ENCODE measurements around the gene CDH23.

The CDH23 gene

DNA sequence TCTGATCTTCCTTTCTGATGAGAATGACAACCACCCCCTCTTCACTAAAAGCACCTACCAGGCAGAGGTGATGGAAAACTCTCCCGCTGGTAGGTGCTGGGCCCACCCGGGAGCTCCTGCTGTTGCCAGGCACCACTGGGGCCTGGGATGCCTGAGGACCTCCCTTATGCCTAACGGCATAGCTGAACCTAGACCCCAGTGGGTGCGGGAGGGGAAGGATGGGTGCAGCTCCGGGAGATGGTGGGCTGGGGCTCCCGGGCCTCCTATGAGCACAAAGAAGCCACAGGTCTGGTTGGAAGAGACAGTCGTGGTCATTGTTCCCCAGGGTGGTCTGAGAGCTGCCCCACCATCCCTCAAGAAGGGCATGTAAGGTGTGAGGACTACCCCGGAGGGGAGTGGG is 392.2 kb downstream of the CDH23 start:
- TF ChIP-seq, protein P1, sequence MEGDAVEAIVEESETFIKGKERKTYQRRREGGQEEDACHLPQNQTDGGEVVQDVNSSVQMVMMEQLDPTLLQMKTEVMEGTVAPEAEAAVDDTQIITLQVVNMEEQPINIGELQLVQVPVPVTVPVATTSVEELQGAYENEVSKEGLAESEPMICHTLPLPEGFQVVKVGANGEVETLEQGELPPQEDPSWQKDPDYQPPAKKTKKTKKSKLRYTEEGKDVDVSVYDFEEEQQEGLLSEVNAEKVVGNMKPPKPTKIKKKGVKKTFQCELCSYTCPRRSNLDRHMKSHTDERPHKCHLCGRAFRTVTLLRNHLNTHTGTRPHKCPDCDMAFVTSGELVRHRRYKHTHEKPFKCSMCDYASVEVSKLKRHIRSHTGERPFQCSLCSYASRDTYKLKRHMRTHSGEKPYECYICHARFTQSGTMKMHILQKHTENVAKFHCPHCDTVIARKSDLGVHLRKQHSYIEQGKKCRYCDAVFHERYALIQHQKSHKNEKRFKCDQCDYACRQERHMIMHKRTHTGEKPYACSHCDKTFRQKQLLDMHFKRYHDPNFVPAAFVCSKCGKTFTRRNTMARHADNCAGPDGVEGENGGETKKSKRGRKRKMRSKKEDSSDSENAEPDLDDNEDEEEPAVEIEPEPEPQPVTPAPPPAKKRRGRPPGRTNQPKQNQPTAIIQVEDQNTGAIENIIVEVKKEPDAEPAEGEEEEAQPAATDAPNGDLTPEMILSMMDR (IDR thresholded peaks at IDR 0.05): no peak
- Histone ChIP-seq H3K4me1 (ENCODE audit: control insufficient read depth in 1 of 2, insufficient read depth in 1 of 2, low read depth in 1 of 2, low read length in 1 of 2) (peaks cover 0 to 4% of the 10 kb centered on the region in 2 experiments), H3K27ac (no peak overlapping the region), H3K4me3 (ENCODE audit: low read depth in 1 of 2, low read length in 1 of 2) (no peak overlapping the region), H3K9me3 (no peaks in the 10 kb centered on the region), H3K27me3 (no peaks in the 10 kb centered on the region), H3K36me3 (no peaks in the 10 kb centered on the region)

GRCh38 chr10:71789871-71790270 is 393.2 kb downstream of the CDH23 start:
- Histone ChIP-seq H3K4me3 (ENCODE audit: low read depth in 1 of 2, low read length in 1 of 2) (no peak overlapping the region), H3K27me3 (no peaks in the 10 kb centered on the region), H3K9me3 (no peaks in the 10 kb centered on the region), H3K36me3 (no peaks in the 10 kb centered on the region), H3K27ac (no peak overlapping the region), H3K4me1 (ENCODE audit: control insufficient read depth in 1 of 2, insufficient read depth in 1 of 2, low read depth in 1 of 2, low read length in 1 of 2) (no peaks in the 10 kb centered on the region)
- TF ChIP-seq, protein P1 (IDR thresholded peaks at IDR 0.05): no peak

GRCh38 chr10:71790749-71791440 is 394.2 kb downstream of the CDH23 start:
- Histone ChIP-seq H3K9me3 (no peaks in the 10 kb centered on the region), H3K4me3 (ENCODE audit: low read depth in 1 of 2, low read length in 1 of 2) (no peak overlapping the region), H3K36me3 (no peaks in the 10 kb centered on the region), H3K27me3 (no peaks in the 10 kb centered on the region), H3K4me1 (ENCODE audit: control insufficient read depth in 1 of 2, insufficient read depth in 1 of 2, low read depth in 1 of 2, low read length in 1 of 2) (no peaks in the 10 kb centered on the region), H3K27ac (no peak overlapping the region)
- TF ChIP-seq, protein P1 (IDR thresholded peaks at IDR 0.05): no peak

- no peaks in the 10 kb centered on the region for H3K36me3 ChIP-seq
- peaks cover 14 to 22% of the 10 kb centered on the region in 2 experiments for H3K4me1 ChIP-seq (ENCODE audit: control insufficient read depth in 1 of 2, insufficient read depth in 1 of 2, low read depth in 1 of 2, low read length in 1 of 2)
- H3K4me3 ChIP-seq (ENCODE audit: low read depth in 1 of 2, low read length in 1 of 2): no peak overlapping the region
- H3K27ac ChIP-seq: no peak overlapping the region
- no peaks in the 10 kb centered on the region for H3K27me3 ChIP-seq
- TF ChIP-seq, protein P1 (IDR thresholded peaks at IDR 0.05): no peak
- H3K9me3 ChIP-seq: no peaks in the 10 kb centered on the region
Observed at GRCh38 chr10:71795248-71795647, 398.5 kb downstream of the CDH23 start.

GRCh38 chr10:71796749-71797405 is 400.2 kb downstream of the CDH23 start:
- no peaks in the 10 kb centered on the region for H3K36me3 ChIP-seq
- peak overlapping the region; percentile 53 for H3K27ac ChIP-seq
- no peak overlapping the region for H3K4me3 ChIP-seq (ENCODE audit: low read depth in 1 of 2, low read length in 1 of 2)
- H3K27me3 ChIP-seq: no peaks in the 10 kb centered on the region
- H3K4me1 ChIP-seq (ENCODE audit: control insufficient read depth in 1 of 2, insufficient read depth in 1 of 2, low read depth in 1 of 2, low read length in 1 of 2): peaks cover 14 to 22% of the 10 kb centered on the region in 2 experiments
- TF ChIP-seq, protein P1 (IDR thresholded peaks at IDR 0.05): no peak
- H3K9me3 ChIP-seq: no peaks in the 10 kb centered on the region

Data from neutrophil (primary cell).